Measurements from ENCODE around the gene SHISA4. TPM values are rescaled to one million over a fixed set of nuclear protein-coding genes. Genes with fewer than 3 reads are reported as not detected.

SHISA4 gene, protein sequence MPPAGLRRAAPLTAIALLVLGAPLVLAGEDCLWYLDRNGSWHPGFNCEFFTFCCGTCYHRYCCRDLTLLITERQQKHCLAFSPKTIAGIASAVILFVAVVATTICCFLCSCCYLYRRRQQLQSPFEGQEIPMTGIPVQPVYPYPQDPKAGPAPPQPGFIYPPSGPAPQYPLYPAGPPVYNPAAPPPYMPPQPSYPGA
- under 1 TPM; 0.34 to 0.53 TPM for total RNA-seq

DNA sequence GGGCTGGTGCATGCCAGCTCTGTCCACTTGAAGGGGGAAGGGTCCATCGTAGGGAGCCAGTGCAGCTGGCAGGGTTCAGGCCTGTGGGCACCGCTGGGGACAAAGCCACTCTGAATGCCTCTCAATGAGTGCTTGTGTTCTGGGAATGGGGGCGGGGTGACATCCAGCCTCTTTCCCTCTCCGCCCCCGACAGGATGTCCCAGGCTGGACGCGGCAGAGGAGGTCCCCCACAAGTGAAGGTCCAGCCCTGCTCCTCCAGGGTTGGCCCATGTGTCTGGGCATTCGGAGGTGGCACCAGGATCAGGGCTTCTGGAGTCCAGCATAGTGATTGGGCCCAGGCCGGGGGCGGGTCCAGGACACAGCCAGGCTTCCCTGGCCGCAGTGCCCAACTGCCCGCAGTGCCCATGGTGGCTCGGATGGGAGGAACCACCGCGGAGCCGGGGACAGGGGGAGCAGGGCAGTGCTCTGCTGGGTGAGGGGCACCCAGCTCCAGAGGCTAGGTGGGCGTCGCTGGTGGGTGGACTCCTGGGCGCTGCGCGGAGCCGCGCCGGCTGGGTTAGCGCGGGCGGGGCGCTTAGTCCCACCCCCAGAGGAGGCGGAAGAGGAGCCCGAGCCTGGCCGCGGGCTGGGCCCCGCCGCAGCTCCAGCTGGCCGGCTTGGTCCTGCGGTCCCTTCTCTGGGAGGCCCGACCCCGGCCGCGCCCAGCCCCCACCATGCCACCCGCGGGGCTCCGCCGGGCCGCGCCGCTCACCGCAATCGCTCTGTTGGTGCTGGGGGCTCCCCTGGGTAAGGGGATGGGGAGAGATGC is at the start of gene SHISA4:
Gene SHISA4, plus strand, starts transcription at position 617 of the 808 bp plus-strand sequence. Its CDS starts 97 bp downstream, at position 714.

Small RNA genes lying within 50 kb of the gene (microRNA-seq; reads per million reads assigned to microRNA genes)
- not detected for gene MIR6739 (ENCODE audit: borderline microRNAs expressed, borderline replicate concordance)

Other genes with a start within 250 kb of the SHISA4 start
- gene IPO9, start 59.7 kb upstream of the SHISA4 start, total RNA-seq: 10 to 100 TPM; 40.9 to 41.7 TPM
- gene LMOD1, start 57.6 kb downstream of the SHISA4 start, total RNA-seq: not detected
- gene TIMM17A, start 66.6 kb downstream of the SHISA4 start, total RNA-seq: 10 to 100 TPM; 39.1 to 39.3 TPM
- gene RNPEP, start 93.8 kb downstream of the SHISA4 start, total RNA-seq: 10 to 100 TPM; 25.6 to 27.3 TPM
- gene ELF3, start 121.7 kb downstream of the SHISA4 start, total RNA-seq: under 1 TPM; 0.33 to 0.41 TPM
- not detected for gene GPR37L1, start 234.0 kb downstream of the SHISA4 start, total RNA-seq

Measured in activated naive CD4-positive, alpha-beta T cell treated with anti-CD3 and anti-CD28 coated beads, Interleukin-2, amount 10 ng/mL, durations not matched to agents 5 hours and 36 hours (primary cell).